CD14-positive monocyte (primary cell): ENCODE results near the gene NCOA4. TPM values are rescaled to one million over a fixed set of nuclear protein-coding genes. Genes with fewer than 3 reads are reported as not detected.

ENCODE experiments used
- DNase-seq, 3 donors: peaks; one replicate each; pipeline ENCODE4 v3.0.0-alpha.2; 2011 to 2022
- H2AFZ ChIP-seq: 2 replicates; pipeline ENCODE4 v1.6.0; 2012; ENCODE audit warnings: mild to moderate bottlenecking, low read depth, low read length, inconsistent platforms; ENCODE audit not compliant: insufficient read depth, poor library complexity, severe bottlenecking
- H3K27ac ChIP-seq, 2 donors: 1 replicate in 1 of 2; 2 replicates in 1 of 2; pipeline ENCODE4 v1.5.1; 2012 to 2013; ENCODE audit warnings: low read length in 2 of 2, control low read depth in 1 of 2, inconsistent platforms in 1 of 2, low read depth in 1 of 2, mild to moderate bottlenecking in 1 of 2
- H3K27me3 ChIP-seq, 2 donors: one replicate each; pipeline versions ENCODE4 v1.6.0 to v1.6.1; 2011 to 2013; ENCODE audit warnings: low read length in 2 of 2; ENCODE audit not compliant: control insufficient read depth in 2 of 2, insufficient read depth in 2 of 2
- H3K36me3 ChIP-seq, 2 donors: replicated peaks in 1 of 2; 1 replicate in 1 of 2; 2 replicates in 1 of 2; pipeline versions ENCODE4 v1.5.1 to v1.6.1; 2012 to 2013; ENCODE audit warnings: low read length in 2 of 2, control low read depth in 1 of 2, inconsistent platforms in 1 of 2, mild to moderate bottlenecking in 1 of 2; ENCODE audit not compliant: insufficient read depth in 2 of 2, control insufficient read depth in 1 of 2
- H3K4me1 ChIP-seq, 2 donors: 1 replicate in 1 of 2; 2 replicates in 1 of 2; pipeline versions ENCODE4 v1.5.1 to v1.6.1; 2012 to 2013; ENCODE audit warnings: low read length in 2 of 2, control low read depth in 1 of 2, inconsistent platforms in 1 of 2, mild to moderate bottlenecking in 1 of 2, moderate library complexity in 1 of 2; ENCODE audit not compliant: insufficient read depth in 2 of 2, control insufficient read depth in 1 of 2
- H3K4me2 ChIP-seq: replicated peaks from 2 replicates; pipeline ENCODE3; 2012; ENCODE audit warnings: low read length, moderate library complexity, mild to moderate bottlenecking; ENCODE audit not compliant: poor library complexity, severe bottlenecking; ENCODE audit errors: extremely low read depth
- H3K4me3 ChIP-seq, 3 experiments: fragments of 200-600 bp in 1 of 3; sonication (generic) in 1 of 3; replicated peaks in 1 of 3; 1 replicate in 2 of 3; 2 replicates in 1 of 3; pipeline ENCODE4 v1.5.1; 2011 to 2013; ENCODE audit warnings: low read length in 3 of 3, mild to moderate bottlenecking in 3 of 3, control low read depth in 2 of 3, low read depth in 2 of 3, inconsistent platforms in 1 of 3, moderate library complexity in 1 of 3
- H3K79me2 ChIP-seq: 2 replicates; pipeline ENCODE4 v1.6.0; 2012; ENCODE audit warnings: mild to moderate bottlenecking, control low read depth, inconsistent platforms, low read length, moderate library complexity; ENCODE audit not compliant: insufficient read depth
- H3K9ac ChIP-seq: 2 replicates; pipeline ENCODE4 v1.6.0; 2017; ENCODE audit warnings: low read length, mild to moderate bottlenecking; ENCODE audit not compliant: insufficient read depth, poor library complexity, severe bottlenecking
- H3K9me3 ChIP-seq, 2 donors: replicated peaks in 1 of 2; 1 replicate in 1 of 2; 2 replicates in 1 of 2; pipeline versions ENCODE4 v1.5.1 to v1.6.1; 2012 to 2013; ENCODE audit warnings: low read length in 2 of 2, control low read depth in 1 of 2; ENCODE audit not compliant: control insufficient read depth in 1 of 2, insufficient read depth in 1 of 2
- H4K20me1 ChIP-seq: 2 replicates; pipeline ENCODE4 v1.6.0; 2012; ENCODE audit warnings: mild to moderate bottlenecking, low read length, control low read depth, moderate library complexity; ENCODE audit not compliant: insufficient read depth
- H3K27ac Mint-ChIP-seq, 7 donors: one replicate each; pipeline ENCODE4 v1.8.0; 2020; ENCODE audit warnings: mild to moderate bottlenecking in 7 of 7, mixed read lengths in 7 of 7, moderate library complexity in 6 of 7, inconsistent platforms in 2 of 7
- H3K27me3 Mint-ChIP-seq, 3 donors: one replicate each; pipeline ENCODE4 v1.8.0; 2021 to 2022; ENCODE audit warnings: low read depth in 3 of 3, mild to moderate bottlenecking in 3 of 3, mixed read lengths in 3 of 3, moderate library complexity in 3 of 3, inconsistent platforms in 1 of 3
- H3K36me3 Mint-ChIP-seq, 2 donors: one replicate each; pipeline ENCODE4 v1.8.0; 2020; ENCODE audit warnings: mixed read lengths in 2 of 2, inconsistent platforms in 1 of 2, mild to moderate bottlenecking in 1 of 2
- H3K4me1 Mint-ChIP-seq: one replicate; pipeline ENCODE4 v1.8.0; 2020; ENCODE audit warnings: mild to moderate bottlenecking, mixed read lengths
- H3K4me3 Mint-ChIP-seq, 2 donors: one replicate each; pipeline ENCODE4 v1.8.0; 2020; ENCODE audit warnings: mild to moderate bottlenecking in 2 of 2, mixed read lengths in 2 of 2, moderate library complexity in 1 of 2
- H3K9me3 Mint-ChIP-seq, 7 donors: one replicate each; pipeline ENCODE4 v1.8.0; 2020 to 2022; ENCODE audit warnings: mixed read lengths in 7 of 7, mild to moderate bottlenecking in 6 of 7, moderate library complexity in 6 of 7, inconsistent platforms in 2 of 7
- WGBS: methylation state at CpG from one replicate; pipeline ENCODE4 v1.1.5; 2013; ENCODE audit warnings: missing lambda C conversion rate; ENCODE audit not compliant: insufficient coverage; 5-methylcytosine and 5-hydroxymethylcytosine counted together
- intact Hi-C, 2 donors: fragments of 100-400 bp; cut with micrococcal nuclease; formaldehyde crosslinking; loops; one replicate each; pipeline versions ENCODE4 v1.15.0 to v1.15.1; 2023
- polyA plus RNA-seq, 3 donors: library from polyadenylated mRNA; depleted of rRNA in 1 of 3; unstranded in 2 of 3; stranded (reverse) in 1 of 3; fragments of 300-500 nt in 2 of 3; fragments of >200 nt in 1 of 3; fragmentation: Illumina TruSeq in 2 of 3; gene quantifications; 1 replicate in 2 of 3; 2 replicates in 1 of 3; pipeline ENCODE4 v1.2.3, GENCODE V29; 2012 to 2021
- TF ChIP-seq, protein P1 (sequence below): fragments of 200-600 bp; IDR thresholded peaks from one replicate; pipeline ENCODE4 v1.8.0; 2022; ENCODE audit warnings: antibody characterized with exemption, mild to moderate bottlenecking

Gene NCOA4
- polyA plus RNA-seq, 3 donors = 161 to 853 (median 784) TPM

DNA sequence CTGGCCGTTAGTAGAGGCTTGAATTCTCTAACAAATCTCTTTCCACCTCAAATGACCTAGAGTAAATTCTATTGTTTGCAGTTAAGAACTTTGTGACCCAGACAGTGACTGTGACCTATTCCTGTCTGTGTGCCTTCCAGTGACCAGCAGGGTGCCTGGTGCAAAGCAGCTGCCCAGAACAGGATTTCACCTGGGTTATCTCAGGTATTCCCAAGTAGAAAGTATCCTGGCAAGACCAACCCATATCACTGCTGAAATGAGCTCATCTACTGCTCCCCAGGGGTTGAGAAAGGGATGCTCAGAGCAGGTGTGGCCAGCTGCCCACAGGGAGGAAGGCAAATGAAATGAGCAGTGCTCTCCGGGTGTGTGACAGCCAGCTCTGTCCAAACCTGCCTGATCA, 17.7 kb upstream of the NCOA4 start:
- H3K36me3 ChIP-seq = no peaks in the 10 kb centered on the region
- Mint-ChIP-seq H3K9me3 (peaks cover 0 to 3% (median 0%) of the 10 kb centered on the region in 7 donors), H3K4me3 (no peak overlapping the region), H3K36me3 (no peaks in the 10 kb centered on the region), H3K27me3 (peaks cover 0 to 5% (median 0%) of the 10 kb centered on the region in 3 donors), H3K4me1 (no peaks in the 10 kb centered on the region), H3K27ac (no peak overlapping the region)
- no peaks in the 10 kb centered on the region for H3K27me3 ChIP-seq
- no peaks in the 10 kb centered on the region for H3K9me3 ChIP-seq
- intact Hi-C loops = no loop called here
- no peak overlapping the region for H3K4me3 ChIP-seq
- no peaks in the 10 kb centered on the region for H3K79me2 ChIP-seq
- H2AFZ ChIP-seq = no peak overlapping the region
- H4K20me1 ChIP-seq = no peaks in the 10 kb centered on the region
- no peak overlapping the region for H3K27ac ChIP-seq
- DNase-seq = no peak
- no peak overlapping the region for H3K4me2 ChIP-seq
- no CpG with 5 or more reads among the region's 2 CpGs for WGBS
- H3K9ac ChIP-seq = no peak overlapping the region
- TF ChIP-seq, protein P1, sequence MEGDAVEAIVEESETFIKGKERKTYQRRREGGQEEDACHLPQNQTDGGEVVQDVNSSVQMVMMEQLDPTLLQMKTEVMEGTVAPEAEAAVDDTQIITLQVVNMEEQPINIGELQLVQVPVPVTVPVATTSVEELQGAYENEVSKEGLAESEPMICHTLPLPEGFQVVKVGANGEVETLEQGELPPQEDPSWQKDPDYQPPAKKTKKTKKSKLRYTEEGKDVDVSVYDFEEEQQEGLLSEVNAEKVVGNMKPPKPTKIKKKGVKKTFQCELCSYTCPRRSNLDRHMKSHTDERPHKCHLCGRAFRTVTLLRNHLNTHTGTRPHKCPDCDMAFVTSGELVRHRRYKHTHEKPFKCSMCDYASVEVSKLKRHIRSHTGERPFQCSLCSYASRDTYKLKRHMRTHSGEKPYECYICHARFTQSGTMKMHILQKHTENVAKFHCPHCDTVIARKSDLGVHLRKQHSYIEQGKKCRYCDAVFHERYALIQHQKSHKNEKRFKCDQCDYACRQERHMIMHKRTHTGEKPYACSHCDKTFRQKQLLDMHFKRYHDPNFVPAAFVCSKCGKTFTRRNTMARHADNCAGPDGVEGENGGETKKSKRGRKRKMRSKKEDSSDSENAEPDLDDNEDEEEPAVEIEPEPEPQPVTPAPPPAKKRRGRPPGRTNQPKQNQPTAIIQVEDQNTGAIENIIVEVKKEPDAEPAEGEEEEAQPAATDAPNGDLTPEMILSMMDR = no peak
- peaks cover 0 to 6% of the 10 kb centered on the region in 2 donors for H3K4me1 ChIP-seq

DNA sequence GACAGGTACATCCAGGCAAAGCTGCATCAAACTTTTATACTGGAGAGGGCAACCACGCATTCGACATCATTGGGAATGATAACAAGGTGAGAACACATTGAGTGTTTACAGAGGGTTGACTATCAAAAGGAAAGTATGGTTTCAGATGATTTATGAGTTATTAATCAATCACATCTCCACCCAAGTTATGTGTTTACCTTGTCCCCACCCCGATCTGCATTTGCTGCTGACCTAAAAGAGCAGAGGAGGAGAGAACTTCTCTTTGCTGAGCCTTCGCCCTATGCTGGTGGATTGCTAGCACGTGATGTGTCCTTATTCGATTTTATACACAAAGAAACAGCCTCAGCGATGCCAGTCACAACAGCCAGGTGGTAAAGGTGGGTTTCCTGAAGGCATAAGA, 15.8 kb upstream of the NCOA4 start, which contains the start of gene MSMB:
Gene MSMB (minus strand): TSS at position 9 of the 400 bp plus-strand sequence. CDS start 32 bp downstream, outside the sequence.
- H3K27me3 ChIP-seq = no peaks in the 10 kb centered on the region
- peaks cover 0 to 3% (median 0%) of the 10 kb centered on the region in 7 donors for H3K9me3 Mint-ChIP-seq
- no peaks in the 10 kb centered on the region for H3K79me2 ChIP-seq
- no peak within 1 kb of the TSS for H3K27ac ChIP-seq
- H3K27ac Mint-ChIP-seq = no peak within 1 kb of the TSS
- no peaks in the 10 kb centered on the region for H3K36me3 ChIP-seq
- no peaks in the 10 kb centered on the region for H3K4me1 Mint-ChIP-seq
- 96% methylated on average over 4 of the region's 7 CpGs for WGBS
- TF ChIP-seq, protein P1 = no peak
- H3K4me3 ChIP-seq = no peak within 1 kb of the TSS
- H3K9me3 ChIP-seq = no peaks in the 10 kb centered on the region
- H3K4me1 ChIP-seq = peaks cover 0 to 4% of the 10 kb centered on the region in 2 donors
- H3K36me3 Mint-ChIP-seq = no peaks in the 10 kb centered on the region
- no peak within 1 kb of the TSS for H3K9ac ChIP-seq
- H2AFZ ChIP-seq = no peak within 1 kb of the TSS
- H3K4me3 Mint-ChIP-seq = no peak within 1 kb of the TSS
- peaks cover 0 to 5% (median 0%) of the 10 kb centered on the region in 3 donors for H3K27me3 Mint-ChIP-seq
- no peak within 1 kb of the TSS for H3K4me2 ChIP-seq
- H4K20me1 ChIP-seq = no peaks in the 10 kb centered on the region
- DNase-seq = no peak
- intact Hi-C loops = no loop called here
